Activated gamma-delta T cell (primary cell): ENCODE data around the gene FOXP4.
A peak's percentile ranks its signal among the peaks of the same experiment; 100 is the strongest.

Experiments used
- DNase-seq: peaks from one replicate; lab custom pipeline; 2025; lab: John Stamatoyannopoulos, UW
- total RNA-seq, 2 donors: gene quantifications; one replicate each; lab custom pipeline; 2026; lab: John Stamatoyannopoulos, UW

Gene FOXP4
- 4.7 to 14.3 reads per million in 2 donors for total RNA-seq

- DNase-seq: peak; percentile 57
Measured at GRCh38 chr6:41545703-41546474, at the start of gene FOXP4. FOXP4 (plus strand) TSS chr6:41546381; CDS start chr6:41565761, 19,380 bp downstream.

GRCh38 chr6:41497573-41497972, 48.6 kb upstream of the FOXP4 start:
- DNase-seq: no peak

- no peak for DNase-seq
Measured at GRCh38 chr6:41497994-41498393, 48.2 kb upstream of the FOXP4 start.

GRCh38 chr6:41498968-41499599, 47.1 kb upstream of the FOXP4 start:
- no peak for DNase-seq

GRCh38 chr6:41500561-41500960, 45.6 kb upstream of the FOXP4 start:
- no peak for DNase-seq

GRCh38 chr6:41502566-41502916, 43.6 kb upstream of the FOXP4 start:
- no peak for DNase-seq

GRCh38 chr6:41502917-41503671, 43.1 kb upstream of the FOXP4 start:
- no peak for DNase-seq

GRCh38 chr6:41503827-41504465, 42.2 kb upstream of the FOXP4 start:
- DNase-seq: no peak

GRCh38 chr6:41504466-41505121, 41.6 kb upstream of the FOXP4 start:
- DNase-seq: no peak

GRCh38 chr6:41505122-41506049, 40.8 kb upstream of the FOXP4 start:
- no peak for DNase-seq

GRCh38 chr6:41508479-41508878, 37.7 kb upstream of the FOXP4 start:
- DNase-seq: no peak

- no peak for DNase-seq
Measured at GRCh38 chr6:41509580-41509979, 36.6 kb upstream of the FOXP4 start.

GRCh38 chr6:41511443-41512060, 34.6 kb upstream of the FOXP4 start:
- no peak for DNase-seq

- DNase-seq: no peak
Measured at GRCh38 chr6:41512146-41512701, 34.0 kb upstream of the FOXP4 start.

- DNase-seq: no peak
Measured at GRCh38 chr6:41515995-41516394, 30.2 kb upstream of the FOXP4 start.

- no peak for DNase-seq
Measured at GRCh38 chr6:41518118-41518517, 28.1 kb upstream of the FOXP4 start.

- DNase-seq: no peak
Measured at GRCh38 chr6:41519305-41519744, 26.9 kb upstream of the FOXP4 start.

- no peak for DNase-seq
Measured at GRCh38 chr6:41519745-41520699, 26.2 kb upstream of the FOXP4 start.
